ENCODE results near the gene EXOC4.
A peak's percentile ranks its signal among the peaks of the same experiment; 100 is the strongest.
"Not testable (repeated sequence)": the region's sequence is repeated elsewhere in the genome, so short reads cannot be mapped to it uniquely, and the experiment has no call there.

The EXOC4 gene

GRCh38 chr7:133252858-133253518 lies at the start of gene EXOC4:
Gene EXOC4, plus strand, starts transcription at chr7:133253078.
- peak; percentile 98 for DNase-seq

- no peak for DNase-seq
Observed at GRCh38 chr7:133203490-133203889, 49.4 kb upstream of the EXOC4 start.

GRCh38 chr7:133207687-133208086 lies 45.2 kb upstream of the EXOC4 start:
- DNase-seq, result no peak

- DNase-seq, result not testable (repeated sequence)
Observed at GRCh38 chr7:133210817-133211216, 42.1 kb upstream of the EXOC4 start.

- not testable (repeated sequence) for DNase-seq
Observed at GRCh38 chr7:133213772-133214171, 39.1 kb upstream of the EXOC4 start.

- DNase-seq, result no peak
Observed at GRCh38 chr7:133217773-133218172, 35.1 kb upstream of the EXOC4 start.

GRCh38 chr7:133230591-133231194 lies 22.2 kb upstream of the EXOC4 start:
- peak; percentile 67 for DNase-seq

GRCh38 chr7:133233142-133233541 lies 19.7 kb upstream of the EXOC4 start:
- DNase-seq, result no peak

GRCh38 chr7:133234961-133235875 lies 17.7 kb upstream of the EXOC4 start:
- DNase-seq, result no peak

GRCh38 chr7:133237545-133237944 lies 15.3 kb upstream of the EXOC4 start:
- DNase-seq, result no peak

GRCh38 chr7:133240302-133240701 lies 12.6 kb upstream of the EXOC4 start:
- no peak for DNase-seq

GRCh38 chr7:133246558-133246957 lies 6.3 kb upstream of the EXOC4 start:
- DNase-seq, result no peak

- no peak for DNase-seq
Observed at GRCh38 chr7:133248901-133249300, 4.0 kb upstream of the EXOC4 start.

- DNase-seq, result no peak
Observed at GRCh38 chr7:133252506-133252857, 396 bp upstream of the EXOC4 start.

- DNase-seq, result peak; percentile 4
Observed at GRCh38 chr7:133253519-133253875, 619 bp downstream of the EXOC4 start.

GRCh38 chr7:133255486-133255885 lies 2.6 kb downstream of the EXOC4 start:
- DNase-seq, result peak; percentile 74

- DNase-seq, result no peak
Observed at GRCh38 chr7:133258174-133258573, 5.3 kb downstream of the EXOC4 start.

- no peak for DNase-seq
Observed at GRCh38 chr7:133265821-133266220, 12.9 kb downstream of the EXOC4 start.

GRCh38 chr7:133268355-133268754 lies 15.5 kb downstream of the EXOC4 start:
- no peak for DNase-seq

- DNase-seq, result no peak
Observed at GRCh38 chr7:133272336-133272735, 19.5 kb downstream of the EXOC4 start.

GRCh38 chr7:133273227-133273626 lies 20.3 kb downstream of the EXOC4 start:
- DNase-seq, result no peak

GRCh38 chr7:133274265-133274664 lies 21.4 kb downstream of the EXOC4 start:
- no peak for DNase-seq

- no peak for DNase-seq
Observed at GRCh38 chr7:133275008-133275407, 22.1 kb downstream of the EXOC4 start.
